ENCODE data around the gene DPYSL4. TPM values are rescaled to one million over a fixed set of nuclear protein-coding genes. Genes with fewer than 3 reads are reported as not detected.

The DPYSL4 gene
- total RNA-seq, 4 donors from 2014 or later: 0.27 TPM; not detected in 3

GRCh38 chr10:132254841-132255240 lies 68.1 kb downstream of the DPYSL4 start:
- Histone ChIP-seq H3K4me3 (no peak overlapping the region), H3K27ac (no peak overlapping the region), H3K36me3 (no peaks in the 10 kb centered on the region), H3K9me3 (no peaks in the 10 kb centered on the region), H3K4me1 (no peaks in the 10 kb centered on the region), H3K27me3 (no peaks in the 10 kb centered on the region)
- no peak for TF ChIP-seq CTCF (IDR thresholded peaks at IDR 0.05)
- no peak for TF ChIP-seq POLR2A (IDR thresholded peaks at IDR 0.05)
- DNase-seq: no peak

Other genes starting within 250 kb of the DPYSL4 start
- 10 to 100 TPM; 26.7 to 58.7 (median 41.1) TPM for gene BNIP3, start 205.0 kb upstream of the DPYSL4 start, total RNA-seq
- gene JAKMIP3, start 121.0 kb upstream of the DPYSL4 start, total RNA-seq: 1 to 10 TPM in 1 of 4 donors, under 1 TPM in 3; 0.18 to 2.5 (median 0.23) TPM
- gene STK32C, start 121.0 kb downstream of the DPYSL4 start, total RNA-seq: 10 to 100 TPM in 1 of 4 donors, 1 to 10 TPM in 2, under 1 TPM in 1; 0.35 to 23.9 (median 4.4) TPM
- 10 to 100 TPM in 3 of 4 donors, 1 to 10 TPM in 1; 5.1 to 22.3 (median 18.5) TPM for gene LRRC27, start 145.2 kb downstream of the DPYSL4 start, total RNA-seq
- gene PWWP2B, start 210.3 kb downstream of the DPYSL4 start, total RNA-seq: 10 to 100 TPM; 11.4 to 19.2 (median 15.1) TPM

All from Peyer's patch (tissue), 4 donors.